Measurements from ENCODE around the gene TAS1R2. TPM values are rescaled to one million over a fixed set of nuclear protein-coding genes. Genes with fewer than 3 reads are reported as not detected.

TAS1R2 gene
- polyA plus RNA-seq, 1 of the 3 experiments (the other 2 are of a cell fraction): not detected

- CTCF ChIA-PET: interaction anchor here (1.2 to 12.1 kb wide), 4 partner anchors 12 to 235 kb away, joined by 3 to 279 read pairs (median 4); no protein-coding TSS in a partner anchor
- TF ChIP-seq, protein P1, sequence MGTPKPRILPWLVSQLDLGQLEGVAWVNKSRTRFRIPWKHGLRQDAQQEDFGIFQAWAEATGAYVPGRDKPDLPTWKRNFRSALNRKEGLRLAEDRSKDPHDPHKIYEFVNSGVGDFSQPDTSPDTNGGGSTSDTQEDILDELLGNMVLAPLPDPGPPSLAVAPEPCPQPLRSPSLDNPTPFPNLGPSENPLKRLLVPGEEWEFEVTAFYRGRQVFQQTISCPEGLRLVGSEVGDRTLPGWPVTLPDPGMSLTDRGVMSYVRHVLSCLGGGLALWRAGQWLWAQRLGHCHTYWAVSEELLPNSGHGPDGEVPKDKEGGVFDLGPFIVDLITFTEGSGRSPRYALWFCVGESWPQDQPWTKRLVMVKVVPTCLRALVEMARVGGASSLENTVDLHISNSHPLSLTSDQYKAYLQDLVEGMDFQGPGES (IDR thresholded peaks at IDR 0.05; ENCODE audit: low read depth, low read length): no peak
- no peak for TF ChIP-seq RCOR1 (IDR thresholded peaks at IDR 0.05; ENCODE audit: low read length)
- TF ChIP-seq POLR2AphosphoS5 (IDR thresholded peaks at IDR 0.05; ENCODE audit: low read depth, low read length): no peak
- TF ChIP-seq SMC3 (IDR thresholded peaks at IDR 0.05; ENCODE audit: low read depth, low read length): no peak
- TF ChIP-seq FOXM1 (IDR thresholded peaks at IDR 0.05; ENCODE audit: low read depth): no peak
- no peak for TF ChIP-seq RFX5 (IDR thresholded peaks at IDR 0.05; ENCODE audit: low read length)
- no peak for TF ChIP-seq MXI1 (IDR thresholded peaks at IDR 0.05; ENCODE audit: low read depth, low read length)
- TF ChIP-seq RXRA (IDR thresholded peaks at IDR 0.05; ENCODE audit: borderline replicate concordance, low read depth): no peak
- no peak for TF ChIP-seq GATA2 (CRISPR knock-in tag; IDR thresholded peaks at IDR 0.05)
- no peak for TF ChIP-seq CTCF (IDR thresholded peaks at IDR 0.05)
- TF ChIP-seq ELF1 (IDR thresholded peaks at IDR 0.05): no peak
- TF ChIP-seq CHD2 (IDR thresholded peaks at IDR 0.05; ENCODE audit: low read length, partially characterized antibody): no peak
- no peak for TF ChIP-seq YY1 (IDR thresholded peaks at IDR 0.05; ENCODE audit: low read depth)
- TF ChIP-seq, protein P2, sequence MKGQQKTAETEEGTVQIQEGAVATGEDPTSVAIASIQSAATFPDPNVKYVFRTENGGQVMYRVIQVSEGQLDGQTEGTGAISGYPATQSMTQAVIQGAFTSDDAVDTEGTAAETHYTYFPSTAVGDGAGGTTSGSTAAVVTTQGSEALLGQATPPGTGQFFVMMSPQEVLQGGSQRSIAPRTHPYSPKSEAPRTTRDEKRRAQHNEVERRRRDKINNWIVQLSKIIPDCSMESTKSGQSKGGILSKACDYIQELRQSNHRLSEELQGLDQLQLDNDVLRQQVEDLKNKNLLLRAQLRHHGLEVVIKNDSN (IDR thresholded peaks at IDR 0.05; ENCODE audit: borderline replicate concordance, low read depth): no peak
- no peaks in the 10 kb centered on the region for H3F3A ChIP-seq (replicated peaks; ENCODE audit: insufficient read depth)
- POLR2A ChIA-PET: interaction anchor here (1.0 kb wide), 1 partner anchor 13 kb away, joined by 3 read pairs; no protein-coding TSS in a partner anchor
- no peaks in the 10 kb centered on the region for H3K9me3 ChIP-seq
- H3K79me2 ChIP-seq (ENCODE audit: insufficient read depth): no peaks in the 10 kb centered on the region
- no peaks in the 10 kb centered on the region for H3K27me3 ChIP-seq (ENCODE audit: insufficient read depth)
- H4K20me1 ChIP-seq (ENCODE audit: insufficient read depth): no peaks in the 10 kb centered on the region
- no peaks in the 10 kb centered on the region for H3K36me3 ChIP-seq (replicated peaks in 1 of 2; ENCODE audit: control insufficient read depth in 1 of 2, insufficient read depth in 2 of 2, low read length in 1 of 2)
- no peak overlapping the region for H2AFZ ChIP-seq (ENCODE audit: low read depth)
- H3K9ac ChIP-seq: no peak overlapping the region
- H3K4me3 ChIP-seq (ENCODE audit: low read depth in 2 of 2, low read length in 1 of 2): no peak overlapping the region
- H3K27ac ChIP-seq (ENCODE audit: low read depth in 2 of 2, low read length in 1 of 2): no peak overlapping the region
- H3K4me2 ChIP-seq: no peak overlapping the region
- WGBS (ENCODE audit: low lambda C conversion rate): 59% methylated on average over 2 of the region's 2 CpGs
- H3K4me1 ChIP-seq (ENCODE audit: control insufficient read depth in 1 of 2, insufficient read depth in 2 of 2, low read depth in 1 of 2, low read length in 1 of 2): peaks cover 0 to 6% of the 10 kb centered on the region in 2 experiments; a peak in 1 of 4 replicates
- no peak for DNase-seq
- H3K9me2 ChIP-seq: no peaks in the 10 kb centered on the region
These were observed 42.7 kb downstream of the TAS1R2 start for GRCh38 chr1:18816808-18817207.
